Caco-2 (cell line): ENCODE data around the gene KLF7. TPM values are rescaled to one million over a fixed set of nuclear protein-coding genes. Genes with fewer than 3 reads are reported as not detected.

Experiments used
- microRNA-seq: library from miRNA; unstranded; fragments of <30 nt; microRNA quantifications from one replicate; pipeline ENCODE4 v1.2.0, GENCODE V29; 2022
- total RNA-seq: library from RNA; stranded (reverse); gene quantifications from 2 replicates; pipeline ENCODE4 v1.2.3, GENCODE V29; 2022

The KLF7 gene
- total RNA-seq, 1 experiment from 2014 or later = 0.36 TPM

Small RNA genes lying within 50 kb of the gene (microRNA-seq; reads per million reads assigned to microRNA genes)
- gene MIR2355 (not detected), gene MIR7845 (not detected)

Other genes starting within 250 kb of the KLF7 start
- gene CPO, start 226.4 kb downstream of the KLF7 start, total RNA-seq = not detected in 2 replicates